ENCODE measurements around the gene LRP1. TPM values are rescaled to one million over a fixed set of nuclear protein-coding genes. Genes with fewer than 3 reads are reported as not detected.

The LRP1 gene
- total and polyA plus RNA-seq, 5 experiments from 2014 or later: 0.51 to 6.0 (median 2.7) TPM; not detected in 1

- H3K4me1 Mint-ChIP-seq: peaks cover 44 to 86% (median 65%) of the 10 kb centered on the region in 4 donors
- POLR2A ChIA-PET: interaction anchor here (0.6 to 16.3 kb wide), 9 partner anchors 10 to 402 kb away, joined by 3 to 559 read pairs (median 4); partner anchors contain the start of genes NEMP1, PTGES3 and STAT6
- no peaks in the 10 kb centered on the region for H3K27me3 Mint-ChIP-seq
- peak; percentile 22 to 73 (median 44) for DNase-seq
- H3K36me3 Mint-ChIP-seq: peaks cover 0 to 32% (median 2%) of the 10 kb centered on the region in 3 donors
- no peak for ATAC-seq
- peak overlapping the region; percentile 82 to 95 (median 92) for H3K27ac Mint-ChIP-seq
- peak overlapping the region; percentile 91 to 98 (median 95) for H3K4me3 Mint-ChIP-seq
- no peaks in the 10 kb centered on the region for H3K9me3 Mint-ChIP-seq
Observed at GRCh38 chr12:57089271-57090245, 38.7 kb upstream of the LRP1 start.

GRCh38 chr12:57090490-57090889 lies 37.8 kb upstream of the LRP1 start:
- Mint-ChIP-seq H3K4me3 (peak overlapping the region; percentile 88 to 98 (median 94)), H3K27me3 (no peaks in the 10 kb centered on the region), H3K4me1 (peaks cover 39 to 89% (median 65%) of the 10 kb centered on the region in 4 donors), H3K27ac (peak overlapping the region; percentile 78 to 95 (median 86)), H3K9me3 (no peaks in the 10 kb centered on the region), H3K36me3 (peaks cover 0 to 35% (median 2%) of the 10 kb centered on the region in 3 donors)
- POLR2A ChIA-PET: interaction anchor here (0.6 to 16.3 kb wide), 6 partner anchors 11 to 403 kb away, joined by 3 to 559 read pairs (median 6); partner anchors contain the start of genes NEMP1, PTGES3 and STAT6
- ATAC-seq (no peak), DNase-seq (peak in 1 of 10 donors; percentile 35)

- H3K4me1 Mint-ChIP-seq: peaks cover 37 to 88% (median 61%) of the 10 kb centered on the region in 4 donors
- POLR2A ChIA-PET: interaction anchor here (1.6 to 16.3 kb wide), 5 partner anchors 12 to 403 kb away, joined by 4 to 559 read pairs (median 8); partner anchors contain the start of genes NEMP1, PTGES3 and STAT6
Observed at GRCh38 chr12:57090924-57091637, 37.2 kb upstream of the LRP1 start.

GRCh38 chr12:57091638-57092528 lies 36.4 kb upstream of the LRP1 start:
- Mint-ChIP-seq H3K36me3 (peaks cover 0 to 47% (median 2%) of the 10 kb centered on the region in 3 donors), H3K4me1 (peaks cover 37 to 87% (median 58%) of the 10 kb centered on the region in 4 donors), H3K4me3 (peak overlapping the region in 9 of 10 donors; percentile 24 to 98 (median 68)), H3K27me3 (no peaks in the 10 kb centered on the region), H3K27ac (peak overlapping the region; percentile 75 to 98 (median 92)), H3K9me3 (no peaks in the 10 kb centered on the region)
- POLR2A ChIA-PET: interaction anchor here (1.3 to 16.3 kb wide), 5 partner anchors 12 to 23 kb away, joined by 3 to 559 read pairs (median 7); partner anchors contain the start of genes NEMP1 and STAT6
- DNase-seq: peak in 1 of 10 donors; percentile 56
- no peak for ATAC-seq

More at GRCh38 chr12:57090924-57091637, 37.2 kb upstream of the LRP1 start:
- ATAC-seq: no peak
- Mint-ChIP-seq H3K27ac (peak overlapping the region; percentile 78 to 95 (median 87)), H3K4me3 (peak overlapping the region; percentile 88 to 98 (median 94)), H3K36me3 (peaks cover 0 to 39% (median 2%) of the 10 kb centered on the region in 3 donors), H3K27me3 (no peaks in the 10 kb centered on the region), H3K9me3 (no peaks in the 10 kb centered on the region)
- DNase-seq: peak in 1 of 10 donors; percentile 63

DNA sequence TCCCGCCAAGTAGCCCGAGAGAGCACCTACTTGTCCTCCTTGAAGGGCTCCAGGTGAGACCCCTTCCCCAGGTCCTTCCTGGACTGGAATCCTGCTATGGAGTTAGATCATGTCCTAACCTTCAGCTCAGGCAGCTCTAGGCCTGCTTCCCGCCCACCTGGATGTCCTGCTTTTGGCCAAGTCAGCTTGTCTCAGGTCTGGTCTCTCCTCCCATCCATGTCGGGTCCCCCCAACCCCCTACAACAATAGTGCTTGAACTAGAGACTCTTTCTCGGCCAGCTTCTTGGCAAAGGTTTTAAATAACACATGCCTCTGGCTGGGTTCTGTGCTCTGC lies 35.8 kb upstream of the LRP1 start:
- POLR2A ChIA-PET: interaction anchor here (1.3 to 16.3 kb wide), 5 partner anchors 13 to 23 kb away, joined by 3 to 559 read pairs (median 7); partner anchors contain the start of genes NEMP1 and STAT6
- Mint-ChIP-seq H3K4me1 (peaks cover 35 to 89% (median 62%) of the 10 kb centered on the region in 4 donors), H3K9me3 (no peaks in the 10 kb centered on the region), H3K27me3 (no peaks in the 10 kb centered on the region), H3K27ac (peak overlapping the region; percentile 75 to 98 (median 92)), H3K4me3 (peak overlapping the region in 9 of 10 donors; percentile 49 to 93 (median 74)), H3K36me3 (peaks cover 0 to 53% (median 2%) of the 10 kb centered on the region in 3 donors)
- ATAC-seq (no peak), DNase-seq (peak in 1 of 10 donors; percentile 62)

GRCh38 chr12:57092876-57093414 lies 35.3 kb upstream of the LRP1 start:
- ATAC-seq (no peak), DNase-seq (peak in 1 of 10 donors; percentile 26)
- peaks cover 0 to 58% (median 2%) of the 10 kb centered on the region in 3 donors for H3K36me3 Mint-ChIP-seq
- H3K27me3 Mint-ChIP-seq: no peaks in the 10 kb centered on the region
- H3K27ac Mint-ChIP-seq: peak overlapping the region; percentile 75 to 99 (median 97)
- peak overlapping the region; percentile 54 to 93 (median 82) for H3K4me3 Mint-ChIP-seq
- H3K4me1 Mint-ChIP-seq: peaks cover 34 to 86% (median 62%) of the 10 kb centered on the region in 4 donors
- H3K9me3 Mint-ChIP-seq: no peaks in the 10 kb centered on the region
- POLR2A ChIA-PET: interaction anchor here (1.3 to 16.3 kb wide), 6 partner anchors 12 to 24 kb away, joined by 3 to 559 read pairs (median 8); partner anchors contain the start of genes NEMP1 and STAT6

DNA sequence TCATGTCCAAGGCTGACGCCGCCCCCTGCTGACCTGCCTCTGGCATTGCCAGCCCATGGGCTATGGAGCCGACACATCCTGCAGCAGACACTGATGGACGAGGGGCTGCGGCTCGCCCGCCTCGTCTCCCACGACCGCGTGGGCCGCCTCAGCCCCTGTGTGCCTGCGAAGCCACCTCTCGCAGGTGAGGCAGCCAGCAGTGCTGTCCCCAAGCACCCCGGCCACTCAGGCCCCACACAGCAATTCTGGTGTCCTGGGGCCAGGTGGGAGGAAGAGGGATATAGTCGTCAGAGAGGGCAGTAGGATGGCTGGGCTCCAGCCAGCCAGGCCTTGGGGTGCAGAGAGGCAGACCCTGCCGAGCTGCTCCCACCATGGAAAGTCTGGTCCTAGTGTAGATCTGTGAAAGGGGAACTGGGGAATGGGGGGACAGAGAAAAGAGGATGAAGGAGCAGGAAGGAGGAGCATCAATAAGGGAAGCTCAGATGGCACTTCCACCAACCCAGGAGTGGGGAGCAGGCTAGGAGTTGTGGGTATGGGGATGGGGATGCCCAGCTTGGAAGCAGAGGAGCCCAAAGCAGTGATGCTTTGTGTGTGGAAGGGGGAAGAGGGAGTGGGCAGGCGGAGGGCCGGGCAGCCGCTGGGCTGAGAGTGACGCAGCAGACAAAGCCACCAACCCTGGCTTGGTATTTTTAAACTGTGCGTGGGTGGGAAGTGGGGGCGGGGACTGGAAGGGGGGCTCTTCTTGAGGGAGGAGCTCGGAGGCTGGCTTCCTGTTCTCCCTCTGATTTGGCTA lies 34.7 kb upstream of the LRP1 start:
- ATAC-seq (peak; percentile 62 to 73), DNase-seq (peak; percentile 43 to 88 (median 69))
- peaks cover 0 to 65% (median 5%) of the 10 kb centered on the region in 3 donors for H3K36me3 Mint-ChIP-seq
- peaks cover 30 to 81% (median 62%) of the 10 kb centered on the region in 4 donors for H3K4me1 Mint-ChIP-seq
- no peaks in the 10 kb centered on the region for H3K27me3 Mint-ChIP-seq
- POLR2A ChIA-PET: interaction anchor here (0.9 to 16.3 kb wide), 7 partner anchors 12 to 41 kb away, joined by 3 to 559 read pairs (median 3); partner anchors contain the start of genes NEMP1 and STAT6
- peak overlapping the region; percentile 46 to 93 (median 84) for H3K4me3 Mint-ChIP-seq
- H3K9me3 Mint-ChIP-seq: no peaks in the 10 kb centered on the region
- peak overlapping the region; percentile 89 to 99 (median 97) for H3K27ac Mint-ChIP-seq

DNA sequence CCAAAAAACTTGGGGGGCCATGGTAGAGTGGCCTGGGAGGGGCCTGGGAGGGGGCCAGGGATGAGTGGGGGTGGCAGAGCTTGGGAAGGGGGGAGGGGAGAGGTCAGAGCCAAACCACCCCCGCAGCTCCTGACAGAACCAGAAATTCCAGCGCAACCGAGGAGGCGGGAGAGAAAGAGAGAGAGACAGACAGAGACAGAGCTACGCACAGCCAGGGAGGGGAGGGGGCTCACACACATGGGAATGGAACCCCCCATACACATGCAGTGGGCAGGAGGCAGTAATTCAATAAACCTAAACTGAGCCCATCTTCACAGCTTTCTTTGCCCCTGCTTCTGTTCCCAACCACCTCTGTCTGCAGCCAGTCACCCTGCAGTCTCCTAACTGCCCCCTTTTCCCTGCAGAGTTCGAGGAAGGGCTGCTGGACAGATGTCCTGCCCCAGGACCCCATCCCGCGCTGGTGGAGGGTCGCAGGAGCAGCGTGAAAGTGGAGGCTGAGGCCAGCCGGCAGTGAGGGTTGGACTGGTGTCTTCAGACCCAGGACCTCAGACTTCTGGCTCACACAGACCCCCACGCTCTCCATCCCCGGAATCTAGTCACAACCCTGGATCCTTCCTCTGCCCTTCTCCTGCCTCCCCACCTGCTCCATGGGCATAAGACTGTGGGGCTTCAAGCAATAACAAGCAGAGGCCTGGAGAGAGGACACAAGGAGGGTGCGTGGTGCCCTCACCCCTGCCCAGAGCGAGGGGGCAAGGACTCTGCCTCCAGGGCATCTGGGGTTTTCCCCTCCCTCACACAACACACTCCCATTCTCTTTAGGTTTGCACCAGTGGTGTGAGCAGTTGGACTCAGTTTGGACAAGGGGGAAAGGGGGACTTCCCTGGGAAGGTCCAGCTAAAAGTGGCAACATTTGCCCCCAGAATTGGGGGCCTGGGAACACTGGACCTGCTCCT lies 33.8 kb upstream of the LRP1 start:
- no peak for ATAC-seq
- Mint-ChIP-seq H3K9me3 (no peaks in the 10 kb centered on the region), H3K4me1 (peaks cover 34 to 87% (median 66%) of the 10 kb centered on the region in 4 donors), H3K27ac (peak overlapping the region; percentile 84 to 99 (median 97)), H3K4me3 (peak overlapping the region in 8 of 10 donors; percentile 45 to 93 (median 85)), H3K36me3 (peaks cover 0 to 73% (median 5%) of the 10 kb centered on the region in 3 donors), H3K27me3 (no peaks in the 10 kb centered on the region)
- POLR2A ChIA-PET: interaction anchor here (0.9 to 16.3 kb wide), 7 partner anchors 8 to 42 kb away, joined by 3 to 559 read pairs (median 8); partner anchors contain the start of genes NEMP1 and STAT6
- no peak for DNase-seq

DNA sequence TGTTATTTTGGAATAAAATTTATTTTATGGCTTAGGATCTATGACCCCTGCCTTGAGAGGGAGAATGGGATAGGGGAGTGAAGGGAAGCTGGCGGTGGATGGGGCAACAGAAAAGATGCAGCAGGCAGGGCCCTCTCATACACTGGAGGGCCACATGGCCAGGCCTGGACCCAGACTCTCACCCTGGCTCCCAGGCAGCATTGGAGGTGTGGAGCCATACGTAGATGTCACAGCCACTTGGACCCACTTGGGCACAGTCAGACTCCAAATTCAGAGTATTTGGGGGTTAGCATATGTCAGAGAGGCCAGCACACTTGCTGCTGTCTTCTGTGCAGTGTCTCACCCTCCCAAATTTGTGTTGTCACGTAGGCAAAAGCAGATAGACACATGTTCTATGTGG lies 32.8 kb upstream of the LRP1 start:
- ATAC-seq: no peak
- POLR2A ChIA-PET: interaction anchor here (2.1 to 16.3 kb wide), 2 partner anchors 9 to 10 kb away, joined by 8 to 559 read pairs; partner anchors contain the start of gene STAT6
- peak overlapping the region; percentile 44 to 99 (median 94) for H3K27ac Mint-ChIP-seq
- H3K4me1 Mint-ChIP-seq: peaks cover 31 to 87% (median 65%) of the 10 kb centered on the region in 4 donors
- H3K27me3 Mint-ChIP-seq: no peaks in the 10 kb centered on the region
- H3K9me3 Mint-ChIP-seq: no peaks in the 10 kb centered on the region
- peaks cover 0 to 81% (median 8%) of the 10 kb centered on the region in 3 donors for H3K36me3 Mint-ChIP-seq
- H3K4me3 Mint-ChIP-seq: no peak overlapping the region
- DNase-seq: no peak

All from naive thymus-derived CD8-positive, alpha-beta T cell (primary cell).